Ishikawa (cell line): ENCODE data around the gene DCAF7.

Experiments used
- CREB1 ChIP-seq: IDR thresholded peaks from 2 replicates; pipeline ENCODE4 v1.6.1; 2012; ENCODE audit warnings: low read depth
- FOXM1 ChIP-seq: IDR thresholded peaks from 2 replicates; pipeline ENCODE4 v1.6.1; 2012; ENCODE audit warnings: low read depth, borderline replicate concordance
- RAD21 ChIP-seq: IDR thresholded peaks from 2 replicates; pipeline ENCODE4 v1.6.1; 2012; ENCODE audit warnings: low read depth
- YY1 ChIP-seq: IDR thresholded peaks from 2 replicates; pipeline ENCODE4 v1.6.1; 2012; ENCODE audit warnings: low read depth
- TF ChIP-seq, protein P1 (sequence below): IDR thresholded peaks from 2 replicates; pipeline ENCODE4 v1.6.1; 2012; ENCODE audit warnings: low read depth, mild to moderate bottlenecking
- TF ChIP-seq, protein P2 (sequence below): IDR thresholded peaks from 2 replicates; pipeline ENCODE4 v1.6.1; 2012

DNA sequence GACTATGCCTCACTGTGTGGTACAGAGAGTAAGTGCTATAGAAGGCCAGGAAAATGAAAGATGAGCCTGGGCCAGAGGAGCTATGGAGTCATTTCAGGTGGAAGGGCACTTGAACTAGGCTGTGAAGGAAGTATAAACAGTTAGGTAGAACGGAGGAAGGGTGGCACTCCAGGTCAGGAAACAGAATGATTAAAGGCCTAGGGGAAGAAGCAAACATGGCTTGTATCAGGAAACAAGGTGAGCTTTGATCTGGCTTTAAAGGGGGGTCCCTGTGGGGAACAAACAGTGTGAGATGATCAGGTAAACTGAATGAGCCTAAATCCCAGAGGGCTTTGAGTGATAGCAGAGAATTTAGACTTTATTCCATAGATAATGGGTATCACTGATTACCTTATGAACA lies 88.8 kb downstream of the DCAF7 start:
- TF ChIP-seq RAD21 = no peak
- TF ChIP-seq YY1 = no peak
- TF ChIP-seq CREB1 = no peak
- TF ChIP-seq FOXM1 = no peak
- TF ChIP-seq, protein P1, sequence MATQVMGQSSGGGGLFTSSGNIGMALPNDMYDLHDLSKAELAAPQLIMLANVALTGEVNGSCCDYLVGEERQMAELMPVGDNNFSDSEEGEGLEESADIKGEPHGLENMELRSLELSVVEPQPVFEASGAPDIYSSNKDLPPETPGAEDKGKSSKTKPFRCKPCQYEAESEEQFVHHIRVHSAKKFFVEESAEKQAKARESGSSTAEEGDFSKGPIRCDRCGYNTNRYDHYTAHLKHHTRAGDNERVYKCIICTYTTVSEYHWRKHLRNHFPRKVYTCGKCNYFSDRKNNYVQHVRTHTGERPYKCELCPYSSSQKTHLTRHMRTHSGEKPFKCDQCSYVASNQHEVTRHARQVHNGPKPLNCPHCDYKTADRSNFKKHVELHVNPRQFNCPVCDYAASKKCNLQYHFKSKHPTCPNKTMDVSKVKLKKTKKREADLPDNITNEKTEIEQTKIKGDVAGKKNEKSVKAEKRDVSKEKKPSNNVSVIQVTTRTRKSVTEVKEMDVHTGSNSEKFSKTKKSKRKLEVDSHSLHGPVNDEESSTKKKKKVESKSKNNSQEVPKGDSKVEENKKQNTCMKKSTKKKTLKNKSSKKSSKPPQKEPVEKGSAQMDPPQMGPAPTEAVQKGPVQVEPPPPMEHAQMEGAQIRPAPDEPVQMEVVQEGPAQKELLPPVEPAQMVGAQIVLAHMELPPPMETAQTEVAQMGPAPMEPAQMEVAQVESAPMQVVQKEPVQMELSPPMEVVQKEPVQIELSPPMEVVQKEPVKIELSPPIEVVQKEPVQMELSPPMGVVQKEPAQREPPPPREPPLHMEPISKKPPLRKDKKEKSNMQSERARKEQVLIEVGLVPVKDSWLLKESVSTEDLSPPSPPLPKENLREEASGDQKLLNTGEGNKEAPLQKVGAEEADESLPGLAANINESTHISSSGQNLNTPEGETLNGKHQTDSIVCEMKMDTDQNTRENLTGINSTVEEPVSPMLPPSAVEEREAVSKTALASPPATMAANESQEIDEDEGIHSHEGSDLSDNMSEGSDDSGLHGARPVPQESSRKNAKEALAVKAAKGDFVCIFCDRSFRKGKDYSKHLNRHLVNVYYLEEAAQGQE = no peak
- TF ChIP-seq, protein P2, sequence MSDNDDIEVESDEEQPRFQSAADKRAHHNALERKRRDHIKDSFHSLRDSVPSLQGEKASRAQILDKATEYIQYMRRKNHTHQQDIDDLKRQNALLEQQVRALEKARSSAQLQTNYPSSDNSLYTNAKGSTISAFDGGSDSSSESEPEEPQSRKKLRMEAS = no peak
